ENCODE results near the gene FKBP5.

Gene FKBP5

GRCh38 chr6:35620706-35621105, 68.0 kb downstream of the FKBP5 start:
- TF ChIP-seq CTCF (IDR thresholded peaks at IDR 0.05; ENCODE audit: low read length, missing control alignments) = no peak
- no peak for DNase-seq (ENCODE audit: low read depth)
- no peak overlapping the region for H3K4me3 ChIP-seq (replicated peaks; ENCODE audit: low read depth, low read length)

GRCh38 chr6:35613762-35614161, 75.0 kb downstream of the FKBP5 start:
- DNase-seq (ENCODE audit: low read depth) = no peak
- H3K4me3 ChIP-seq (replicated peaks; ENCODE audit: low read depth, low read length) = no peak overlapping the region
- TF ChIP-seq CTCF (IDR thresholded peaks at IDR 0.05; ENCODE audit: low read length, missing control alignments) = no peak

GRCh38 chr6:35611240-35611639, 77.5 kb downstream of the FKBP5 start:
- peak; percentile 44 for DNase-seq (ENCODE audit: low read depth)
- H3K4me3 ChIP-seq (replicated peaks; ENCODE audit: low read depth, low read length) = no peak overlapping the region
- TF ChIP-seq CTCF (IDR thresholded peaks at IDR 0.05; ENCODE audit: low read length, missing control alignments) = no peak

- no peak overlapping the region for H3K4me3 ChIP-seq (replicated peaks; ENCODE audit: low read depth, low read length)
- DNase-seq (ENCODE audit: low read depth) = no peak
- TF ChIP-seq CTCF (IDR thresholded peaks at IDR 0.05; ENCODE audit: low read length, missing control alignments) = no peak
Observed at GRCh38 chr6:35610830-35611229, 77.9 kb downstream of the FKBP5 start.

- DNase-seq (ENCODE audit: low read depth) = no peak
- H3K4me3 ChIP-seq (replicated peaks; ENCODE audit: low read depth, low read length) = no peak overlapping the region
- TF ChIP-seq CTCF (IDR thresholded peaks at IDR 0.05; ENCODE audit: low read length, missing control alignments) = no peak
Observed at GRCh38 chr6:35609588-35609987, 79.1 kb downstream of the FKBP5 start.

GRCh38 chr6:35607517-35608233, 81.0 kb downstream of the FKBP5 start:
- H3K4me3 ChIP-seq (replicated peaks; ENCODE audit: low read depth, low read length) = no peak overlapping the region
- TF ChIP-seq CTCF (IDR thresholded peaks at IDR 0.05; ENCODE audit: low read length, missing control alignments) = no peak
- DNase-seq (ENCODE audit: low read depth) = no peak

GRCh38 chr6:35605600-35605999, 83.1 kb downstream of the FKBP5 start:
- H3K4me3 ChIP-seq (replicated peaks; ENCODE audit: low read depth, low read length) = no peak overlapping the region
- no peak for TF ChIP-seq CTCF (IDR thresholded peaks at IDR 0.05; ENCODE audit: low read length, missing control alignments)
- no peak for DNase-seq (ENCODE audit: low read depth)
